ENCODE results near the gene WDR37.

WDR37 gene

DNA sequence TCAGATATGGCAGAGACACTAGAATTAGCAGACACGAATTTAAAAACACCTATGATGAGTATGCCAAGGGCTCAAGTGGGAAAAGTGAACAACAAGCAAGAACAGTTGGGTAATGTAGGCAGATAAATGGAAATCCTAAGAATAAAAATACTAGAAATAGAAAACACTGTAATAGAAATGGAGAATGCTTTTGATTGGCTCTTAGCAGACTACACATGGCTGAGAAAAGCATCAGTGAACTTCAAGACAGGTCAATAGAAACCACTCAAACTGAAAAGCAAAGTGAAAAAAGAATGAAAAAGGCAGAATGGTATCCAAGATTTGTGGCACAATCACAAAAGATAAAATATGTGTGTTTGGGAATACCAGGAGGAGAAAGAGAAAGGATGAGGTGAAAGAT, 82.3 kb downstream of the WDR37 start:
- no peak overlapping the region for H3K4me3 ChIP-seq (ENCODE audit: low read depth, low read length)
- DNase-seq (ENCODE audit: low read depth) = no peak
- in situ Hi-C loops (cut with HindIII; ENCODE audit: low sequenced_read_pairs) = no loop called here
- TF ChIP-seq, protein P1, sequence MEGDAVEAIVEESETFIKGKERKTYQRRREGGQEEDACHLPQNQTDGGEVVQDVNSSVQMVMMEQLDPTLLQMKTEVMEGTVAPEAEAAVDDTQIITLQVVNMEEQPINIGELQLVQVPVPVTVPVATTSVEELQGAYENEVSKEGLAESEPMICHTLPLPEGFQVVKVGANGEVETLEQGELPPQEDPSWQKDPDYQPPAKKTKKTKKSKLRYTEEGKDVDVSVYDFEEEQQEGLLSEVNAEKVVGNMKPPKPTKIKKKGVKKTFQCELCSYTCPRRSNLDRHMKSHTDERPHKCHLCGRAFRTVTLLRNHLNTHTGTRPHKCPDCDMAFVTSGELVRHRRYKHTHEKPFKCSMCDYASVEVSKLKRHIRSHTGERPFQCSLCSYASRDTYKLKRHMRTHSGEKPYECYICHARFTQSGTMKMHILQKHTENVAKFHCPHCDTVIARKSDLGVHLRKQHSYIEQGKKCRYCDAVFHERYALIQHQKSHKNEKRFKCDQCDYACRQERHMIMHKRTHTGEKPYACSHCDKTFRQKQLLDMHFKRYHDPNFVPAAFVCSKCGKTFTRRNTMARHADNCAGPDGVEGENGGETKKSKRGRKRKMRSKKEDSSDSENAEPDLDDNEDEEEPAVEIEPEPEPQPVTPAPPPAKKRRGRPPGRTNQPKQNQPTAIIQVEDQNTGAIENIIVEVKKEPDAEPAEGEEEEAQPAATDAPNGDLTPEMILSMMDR (IDR thresholded peaks at IDR 0.05; ENCODE audit: low read depth, low read length, missing control alignments) = no peak

DNA sequence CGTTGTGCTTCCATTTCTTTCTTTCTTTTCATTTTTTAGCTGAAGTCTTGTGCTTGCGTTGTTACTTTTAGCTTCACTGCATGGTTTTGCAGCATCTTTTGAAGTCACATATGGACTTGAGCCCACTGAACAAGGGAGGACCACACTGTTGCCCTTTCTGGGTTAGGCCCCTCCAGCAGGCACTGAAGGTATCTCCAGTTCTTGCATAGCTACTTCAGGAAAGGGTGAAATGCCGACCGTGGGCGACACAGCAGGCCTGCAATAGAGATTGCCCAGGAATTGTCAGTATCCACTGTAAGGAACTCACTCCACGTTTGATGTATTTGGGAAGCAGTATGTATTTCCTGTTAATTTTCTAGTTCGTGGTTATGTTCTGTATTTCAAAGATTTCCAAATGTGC, 85.1 kb downstream of the WDR37 start:
- no peak overlapping the region for H3K4me3 ChIP-seq (ENCODE audit: low read depth, low read length)
- in situ Hi-C loops (cut with HindIII; ENCODE audit: low sequenced_read_pairs) = no loop called here
- TF ChIP-seq, protein P1 (IDR thresholded peaks at IDR 0.05; ENCODE audit: low read depth, low read length, missing control alignments) = no peak
- DNase-seq (ENCODE audit: low read depth) = no peak

DNA sequence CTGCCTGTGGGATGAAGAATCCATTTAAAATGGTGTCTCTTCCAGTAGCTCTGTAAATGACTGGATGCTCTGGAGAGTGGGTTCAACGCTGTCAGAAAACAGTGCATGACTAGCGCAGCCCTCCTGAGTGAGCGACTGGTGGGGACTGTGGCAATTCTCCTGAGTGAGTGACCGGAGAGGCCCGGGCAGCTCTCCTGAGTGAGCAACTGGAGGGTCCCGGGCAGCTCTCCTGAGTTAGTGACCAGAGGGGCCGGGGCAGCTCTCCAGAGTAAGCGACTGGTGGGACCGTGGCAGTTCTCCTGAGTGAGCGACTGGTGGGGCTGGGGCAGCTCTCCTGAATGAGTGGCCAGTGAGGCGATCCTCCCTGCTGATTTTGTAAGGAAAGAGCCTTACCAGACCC, 85.5 kb downstream of the WDR37 start:
- DNase-seq (ENCODE audit: low read depth) = no peak
- TF ChIP-seq, protein P1 (IDR thresholded peaks at IDR 0.05; ENCODE audit: low read depth, low read length, missing control alignments) = no peak
- H3K4me3 ChIP-seq (ENCODE audit: low read depth, low read length) = no peak overlapping the region
- in situ Hi-C loops (cut with HindIII; ENCODE audit: low sequenced_read_pairs) = no loop called here

DNA sequence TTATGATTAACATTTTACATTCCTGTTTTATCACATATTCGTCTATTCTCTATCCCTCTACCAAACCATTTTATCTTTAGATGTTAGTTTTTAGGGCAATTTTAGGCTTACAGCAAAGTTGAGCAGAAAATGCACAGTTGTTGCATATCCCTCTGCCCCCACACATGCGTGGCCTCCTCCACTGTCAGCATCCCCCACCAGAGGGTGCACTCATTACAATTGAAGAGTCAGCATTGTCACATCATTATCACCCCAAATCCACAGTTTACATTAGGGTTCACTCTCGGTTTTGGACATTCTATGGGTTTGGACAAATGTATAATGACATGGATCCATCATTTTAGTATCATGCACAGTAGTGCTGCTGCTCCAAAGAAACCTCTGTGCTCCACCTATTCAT, 86.4 kb downstream of the WDR37 start:
- TF ChIP-seq, protein P1 (IDR thresholded peaks at IDR 0.05; ENCODE audit: low read depth, low read length, missing control alignments) = peak; percentile 29
- DNase-seq (ENCODE audit: low read depth) = no peak
- no peak overlapping the region for H3K4me3 ChIP-seq (ENCODE audit: low read depth, low read length)
- in situ Hi-C loops (cut with HindIII; ENCODE audit: low sequenced_read_pairs) = no loop called here

DNA sequence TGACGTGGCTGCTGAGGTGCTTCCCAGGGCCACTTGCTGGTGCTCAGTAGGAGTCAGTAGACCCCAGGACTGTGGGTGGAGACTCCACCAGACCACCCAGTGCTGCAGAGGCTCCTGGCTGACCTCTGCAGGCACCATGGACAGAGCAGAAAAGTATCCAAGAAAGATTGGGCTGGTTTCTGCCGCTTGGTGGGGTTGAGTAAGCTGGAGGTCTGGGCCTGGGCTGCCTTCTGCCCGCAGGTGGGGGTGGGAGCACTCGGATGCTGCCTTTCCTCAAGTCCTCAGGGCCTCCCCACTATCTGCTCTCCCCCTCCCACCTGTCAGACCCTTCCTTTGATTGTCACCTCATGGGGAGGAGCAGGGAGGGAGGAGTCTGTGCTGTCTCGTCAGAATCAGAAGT, 91.6 kb downstream of the WDR37 start:
- DNase-seq (ENCODE audit: low read depth) = no peak
- TF ChIP-seq, protein P1 (IDR thresholded peaks at IDR 0.05; ENCODE audit: low read depth, low read length, missing control alignments) = no peak
- in situ Hi-C loops (cut with HindIII; ENCODE audit: low sequenced_read_pairs) = no loop called here
- no peak overlapping the region for H3K4me3 ChIP-seq (ENCODE audit: low read depth, low read length)

DNA sequence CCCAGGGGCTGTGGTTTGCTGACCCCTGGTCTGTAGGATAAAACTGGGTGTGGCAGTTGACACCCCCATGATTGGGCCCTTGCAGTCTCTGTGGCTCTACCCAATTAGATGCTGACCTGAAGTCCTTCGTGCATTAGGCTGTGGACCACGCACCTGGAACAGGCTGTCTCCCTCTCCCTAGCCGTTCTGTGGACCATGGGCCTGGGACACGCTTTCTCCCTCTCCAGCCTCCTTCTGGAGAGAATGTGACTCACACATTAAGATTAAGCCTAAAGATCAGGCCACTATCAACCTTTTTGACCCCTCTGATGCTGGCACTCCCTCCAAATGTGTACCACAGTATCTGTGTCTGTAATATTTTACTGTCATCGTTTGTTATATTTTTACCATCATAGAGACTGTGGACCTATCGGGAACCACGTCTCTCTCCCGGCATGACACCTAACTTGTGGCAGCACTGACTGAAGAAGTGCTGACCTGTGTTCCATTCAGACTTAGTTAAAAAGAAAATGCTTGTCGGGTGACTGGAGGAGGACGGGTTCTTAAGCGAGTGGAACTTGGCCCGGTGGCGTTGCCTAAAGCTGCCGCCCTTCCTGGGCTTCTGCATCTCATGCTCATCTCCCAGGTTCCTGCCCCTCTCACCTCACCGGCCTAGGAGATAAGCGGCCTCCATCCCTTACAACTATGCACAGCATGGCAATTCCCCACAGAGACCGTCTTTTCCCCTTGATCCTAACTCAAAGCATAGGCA, 92.8 kb downstream of the WDR37 start:
- in situ Hi-C loops (cut with HindIII; ENCODE audit: low sequenced_read_pairs) = no loop called here
- no peak for DNase-seq (ENCODE audit: low read depth)
- TF ChIP-seq, protein P1 (IDR thresholded peaks at IDR 0.05; ENCODE audit: low read depth, low read length, missing control alignments) = no peak

More for the DNA sequence above, 92.8 kb downstream of the WDR37 start:
- no peak overlapping the region for H3K4me3 ChIP-seq (ENCODE audit: low read depth, low read length)

Data from astrocyte of the cerebellum (primary cell).